A172 (cell line): ENCODE data around the gene MYOF. TPM values are rescaled to one million over a fixed set of nuclear protein-coding genes. Genes with fewer than 3 reads are reported as not detected.

Source experiments
- DNase-seq: peaks from one replicate; pipeline ENCODE4 v3.0.0-alpha.2; 2015; ENCODE audit warnings: low spot score
- total RNA-seq: library from RNA; depleted of rRNA; stranded (reverse); fragments of >200 nt; shearing (Covaris generic); gene quantifications from 2 replicates; pipeline ENCODE4 v1.2.3, GENCODE V29; 2014; rRNA removed

Gene MYOF
- total RNA-seq, 1 experiment from 2014 or later: 317 TPM

DNA sequence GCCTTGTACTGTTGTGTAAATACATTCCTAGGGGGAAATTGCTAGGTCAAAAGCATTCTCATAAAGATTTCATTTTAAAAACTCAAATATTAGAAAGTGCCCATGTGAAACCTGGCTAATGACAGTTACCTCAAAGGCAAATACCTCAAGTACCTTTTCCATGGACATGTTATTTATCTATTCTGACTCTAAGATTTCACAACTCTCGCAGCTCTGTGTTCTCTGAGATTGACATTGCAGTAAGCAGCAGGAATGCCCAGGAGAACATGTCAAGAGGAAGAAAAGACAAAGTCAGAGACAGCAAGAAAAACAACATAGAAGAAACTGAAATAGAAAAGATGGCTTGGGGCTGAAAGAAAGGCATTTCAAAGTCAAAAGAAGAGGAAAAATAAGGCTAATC is 221.0 kb downstream of the MYOF start:
- DNase-seq: no peak

DNA sequence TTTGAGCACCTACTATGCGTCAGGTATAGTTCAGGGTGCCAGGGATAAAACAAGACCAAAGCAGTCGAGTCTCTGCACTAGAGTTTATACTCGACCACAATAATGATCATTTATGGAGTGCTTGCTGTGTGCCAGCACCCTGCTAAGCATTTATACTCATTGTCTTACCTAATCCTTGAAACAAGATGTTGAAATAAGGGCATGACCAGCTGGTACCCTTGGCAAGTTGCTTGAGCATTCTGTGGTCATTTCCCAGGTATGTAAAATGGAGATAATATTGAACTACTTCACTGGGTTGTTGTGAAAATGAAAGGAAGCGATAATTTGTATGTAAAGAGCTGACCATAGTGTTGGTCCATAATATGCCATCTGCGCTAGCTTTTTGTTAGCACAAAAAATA is 223.0 kb downstream of the MYOF start:
- DNase-seq: no peak

Other genes starting within 250 kb of the MYOF start
- gene CEP55, start 14.3 kb upstream of the MYOF start, total RNA-seq: 193 and 250 TPM in 2 replicates
- gene FFAR4, start 84.3 kb upstream of the MYOF start, total RNA-seq: not detected in 2 replicates
- gene RBP4, start 118.9 kb upstream of the MYOF start, total RNA-seq: not detected in 2 replicates
- not detected in 2 replicates for gene PDE6C, start 130.2 kb upstream of the MYOF start, total RNA-seq
- 5.4 and 8.3 TPM in 2 replicates for gene FRA10AC1, start 220.3 kb upstream of the MYOF start, total RNA-seq